ENCODE measurements around the gene ESYT3. TPM values are rescaled to one million over a fixed set of nuclear protein-coding genes. Genes with fewer than 3 reads are reported as not detected.
A peak's percentile ranks its signal among the peaks of the same experiment; 100 is the strongest.
"Not testable (repeated sequence)": the region's sequence is repeated elsewhere in the genome, so short reads cannot be mapped to it uniquely, and the experiment has no call there.

The ESYT3 gene
- total and polyA plus RNA-seq, 2 donors = 0.09 to 0.27 TPM

DNA sequence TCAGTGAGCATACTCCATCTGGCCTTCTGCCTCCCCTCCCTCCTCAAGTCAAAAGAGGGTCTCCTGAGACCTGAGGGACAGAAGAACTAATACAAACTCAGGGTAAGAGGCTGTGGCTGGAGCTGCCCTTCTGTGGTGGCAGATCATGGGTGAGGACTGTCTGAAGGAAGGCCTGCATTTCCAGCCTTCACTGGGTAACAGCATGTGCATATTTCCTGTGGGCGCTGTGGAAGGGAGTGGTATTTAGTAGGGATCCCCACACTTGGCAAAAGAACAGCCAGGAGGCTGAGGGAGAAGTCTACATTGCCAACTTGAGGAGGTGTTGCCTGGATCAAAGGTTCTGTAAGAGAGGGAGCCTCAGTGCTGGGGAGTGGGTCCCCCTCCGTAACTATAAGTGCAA lies 10.1 kb upstream of the ESYT3 start:
- DNase-seq (ENCODE audit: low read depth in 6 of 9, low spot score in 9 of 9) = no peak
- WGBS = 92% methylated on average over 2 of the region's 2 CpGs
- no peak overlapping the region for H3K4me3 ChIP-seq (ENCODE audit: low read length in 2 of 2)

DNA sequence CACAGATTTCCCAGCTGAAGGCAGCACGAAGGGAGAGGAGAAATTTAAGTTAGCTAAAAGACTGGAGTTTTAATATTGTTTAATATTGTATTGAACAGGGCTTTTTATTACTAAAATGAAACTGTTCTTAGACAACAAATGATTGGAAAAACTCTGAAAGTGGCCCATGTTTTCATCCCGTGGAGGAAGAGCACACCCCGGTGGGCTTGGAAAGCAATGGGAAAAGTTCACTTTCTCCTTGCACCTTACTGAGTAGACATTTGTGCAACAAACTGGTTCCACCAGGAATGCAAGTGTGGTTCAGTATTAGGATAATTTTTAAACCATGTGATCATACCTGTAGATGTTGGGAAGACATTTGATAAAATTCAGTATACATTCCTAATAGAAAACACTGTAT lies 8.2 kb upstream of the ESYT3 start:
- no peak for DNase-seq (ENCODE audit: low read depth in 6 of 9, low spot score in 9 of 9)
- 83% methylated on average over 3 of the region's 3 CpGs for WGBS
- Histone ChIP-seq H3K27ac (ENCODE audit: low read depth in 1 of 2, low read length in 1 of 2) (no peak overlapping the region), H3K4me3 (ENCODE audit: low read length in 2 of 2) (no peak overlapping the region), H3K36me3 (ENCODE audit: control insufficient read depth in 2 of 2, insufficient read depth in 2 of 2, low read length in 1 of 2) (no peaks in the 10 kb centered on the region), H3K4me1 (ENCODE audit: control insufficient read depth in 2 of 2, insufficient read depth in 2 of 2, low read length in 2 of 2) (no peaks in the 10 kb centered on the region), H3K27me3 (ENCODE audit: control insufficient read depth in 2 of 2, insufficient read depth in 1 of 2, low read length in 1 of 2) (peaks cover 0 to 4% of the 10 kb centered on the region in 2 donors), H3K9me3 (ENCODE audit: control insufficient read depth in 2 of 2, insufficient read depth in 1 of 2, low read length in 1 of 2) (no peaks in the 10 kb centered on the region)

More for the DNA sequence above, 10.1 kb upstream of the ESYT3 start:
- Histone ChIP-seq H3K36me3 (ENCODE audit: control insufficient read depth in 2 of 2, insufficient read depth in 2 of 2, low read length in 1 of 2) (no peaks in the 10 kb centered on the region), H3K27me3 (ENCODE audit: control insufficient read depth in 2 of 2, insufficient read depth in 1 of 2, low read length in 1 of 2) (no peaks in the 10 kb centered on the region), H3K4me1 (ENCODE audit: control insufficient read depth in 2 of 2, insufficient read depth in 2 of 2, low read length in 2 of 2) (no peaks in the 10 kb centered on the region), H3K27ac (ENCODE audit: low read depth in 1 of 2, low read length in 1 of 2) (no peak overlapping the region), H3K9me3 (ENCODE audit: control insufficient read depth in 2 of 2, insufficient read depth in 1 of 2, low read length in 1 of 2) (no peaks in the 10 kb centered on the region)

DNA sequence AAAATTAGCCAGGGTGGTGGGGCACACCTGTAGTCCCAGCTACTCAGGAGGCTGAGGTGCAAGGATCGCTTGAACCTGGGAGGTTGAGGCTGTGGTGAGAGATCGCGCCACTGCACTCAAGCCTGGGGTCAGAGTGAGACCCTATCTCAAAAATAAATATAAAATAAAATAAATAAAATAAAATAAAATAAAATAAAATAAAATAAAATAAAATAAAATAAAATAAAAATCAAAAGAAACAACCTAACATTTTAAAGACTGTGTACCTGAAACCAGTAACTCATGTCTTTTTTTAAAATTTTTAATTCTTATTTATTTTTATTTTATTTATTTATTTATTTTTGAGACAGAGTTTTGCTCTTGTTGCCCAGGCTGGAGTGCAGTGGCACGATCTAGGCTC lies 7.7 kb upstream of the ESYT3 start:
- H3K36me3 ChIP-seq (ENCODE audit: control insufficient read depth in 2 of 2, insufficient read depth in 2 of 2, low read length in 1 of 2); H3K4me3 ChIP-seq (ENCODE audit: low read length in 2 of 2); H3K4me1 ChIP-seq (ENCODE audit: control insufficient read depth in 2 of 2, insufficient read depth in 2 of 2, low read length in 2 of 2); H3K27me3 ChIP-seq (ENCODE audit: control insufficient read depth in 2 of 2, insufficient read depth in 1 of 2, low read length in 1 of 2); H3K27ac ChIP-seq (ENCODE audit: low read depth in 1 of 2, low read length in 1 of 2); H3K9me3 ChIP-seq (ENCODE audit: control insufficient read depth in 2 of 2, insufficient read depth in 1 of 2, low read length in 1 of 2); DNase-seq (ENCODE audit: low read depth in 6 of 9, low spot score in 9 of 9): not testable (repeated sequence)
- 96% methylated on average over 4 of the region's 4 CpGs for WGBS

DNA sequence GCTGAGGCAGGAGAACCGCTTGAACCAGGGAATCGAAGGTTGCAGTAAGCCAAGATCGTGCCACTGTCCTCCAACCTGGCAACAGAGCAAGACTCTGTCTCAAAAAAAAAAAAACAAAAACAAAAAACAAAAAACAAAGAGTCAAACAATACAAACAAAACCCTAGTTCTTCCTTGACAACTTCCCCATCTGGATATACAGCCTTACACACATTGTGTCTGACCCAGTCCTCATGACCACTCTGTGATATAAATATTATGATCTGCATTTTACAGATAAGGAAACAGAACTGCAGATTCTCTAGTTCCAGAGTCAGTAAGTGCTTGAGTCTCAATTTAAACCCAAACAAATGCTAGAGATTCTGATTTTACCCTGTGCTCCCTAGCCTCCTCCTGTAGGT lies 4.8 kb upstream of the ESYT3 start:
- Histone ChIP-seq H3K27ac (ENCODE audit: low read depth in 1 of 2, low read length in 1 of 2) (no peak overlapping the region), H3K9me3 (ENCODE audit: control insufficient read depth in 2 of 2, insufficient read depth in 1 of 2, low read length in 1 of 2) (peaks cover 0 to 6% of the 10 kb centered on the region in 2 donors), H3K27me3 (ENCODE audit: control insufficient read depth in 2 of 2, insufficient read depth in 1 of 2, low read length in 1 of 2) (peaks cover 15 to 34% of the 10 kb centered on the region in 2 donors), H3K4me3 (ENCODE audit: low read length in 2 of 2) (no peak overlapping the region), H3K36me3 (ENCODE audit: control insufficient read depth in 2 of 2, insufficient read depth in 2 of 2, low read length in 1 of 2) (no peaks in the 10 kb centered on the region), H3K4me1 (ENCODE audit: control insufficient read depth in 2 of 2, insufficient read depth in 2 of 2, low read length in 2 of 2) (peaks cover 4 to 8% of the 10 kb centered on the region in 2 donors)
- WGBS = 98% methylated on average over 3 of the region's 3 CpGs
- DNase-seq (ENCODE audit: low read depth in 6 of 9, low spot score in 9 of 9) = no peak

DNA sequence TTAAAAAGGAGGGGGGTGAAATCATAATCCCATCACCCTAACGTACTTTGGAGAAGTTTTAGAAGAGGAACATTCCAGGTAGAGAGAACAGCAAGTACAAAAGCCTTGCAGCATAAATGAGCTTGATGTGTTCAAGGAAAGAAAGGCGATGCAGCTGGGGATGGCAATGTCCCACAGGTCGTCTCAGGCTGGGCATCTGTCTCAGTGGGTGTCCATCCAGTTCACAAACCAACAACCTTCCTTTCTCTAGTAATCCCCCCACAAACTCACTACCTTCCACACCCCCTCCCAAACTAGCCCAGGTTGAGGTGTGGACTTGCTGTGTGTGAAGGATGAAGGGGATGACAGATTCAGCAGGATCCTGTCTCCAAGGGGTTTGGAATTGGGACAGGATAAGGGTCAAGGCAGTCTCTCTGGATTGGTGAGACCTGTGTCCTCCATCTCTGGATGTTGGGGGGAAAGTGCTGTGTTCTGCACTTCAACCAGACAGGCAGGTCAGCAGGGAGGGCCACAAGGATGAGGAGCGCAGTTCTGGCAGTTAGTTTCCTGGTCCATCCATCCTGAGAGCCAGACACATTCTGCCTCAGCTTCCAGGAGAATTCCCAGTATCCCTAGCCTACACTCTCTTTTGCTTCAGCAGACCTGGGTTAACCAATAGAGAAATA lies 1.7 kb upstream of the ESYT3 start:
- DNase-seq (ENCODE audit: low read depth in 6 of 9, low spot score in 9 of 9) = no peak

DNA sequence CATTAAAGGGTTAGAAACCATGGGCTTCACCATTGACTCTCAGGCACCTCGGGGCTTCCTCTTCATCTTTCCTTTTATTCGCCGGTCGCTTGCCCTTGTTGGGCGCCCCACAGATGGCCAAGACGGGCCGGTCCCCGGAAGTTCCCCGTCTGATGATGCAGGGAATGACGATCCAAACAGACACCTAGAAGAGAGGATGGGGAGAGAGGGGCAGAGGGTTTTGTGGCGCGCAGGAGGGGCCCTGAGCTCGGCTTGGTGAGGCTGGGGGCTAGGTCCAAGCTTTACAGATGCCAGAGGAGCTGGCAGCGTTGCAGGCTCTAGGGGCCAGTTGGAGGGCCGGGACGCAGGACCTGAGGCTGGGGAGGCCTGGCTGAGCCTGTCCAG lies 532 bp upstream of the ESYT3 start:
- WGBS = 29% methylated on average over 16 of the region's 16 CpGs
- Histone ChIP-seq H3K27me3 (ENCODE audit: control insufficient read depth in 2 of 2, insufficient read depth in 1 of 2, low read length in 1 of 2) (peaks cover 34 to 67% of the 10 kb centered on the region in 2 donors), H3K4me1 (ENCODE audit: control insufficient read depth in 2 of 2, insufficient read depth in 2 of 2, low read length in 2 of 2) (peaks cover 9 to 16% of the 10 kb centered on the region in 2 donors), H3K9me3 (ENCODE audit: control insufficient read depth in 2 of 2, insufficient read depth in 1 of 2, low read length in 1 of 2) (peaks cover 0 to 6% of the 10 kb centered on the region in 2 donors), H3K4me3 (ENCODE audit: low read length in 2 of 2) (peak overlapping the region; percentile 18 to 41), H3K27ac (ENCODE audit: low read depth in 1 of 2, low read length in 1 of 2) (no peak overlapping the region), H3K36me3 (ENCODE audit: control insufficient read depth in 2 of 2, insufficient read depth in 2 of 2, low read length in 1 of 2) (no peaks in the 10 kb centered on the region)
- DNase-seq (ENCODE audit: low read depth in 6 of 9, low spot score in 9 of 9) = no peak

More for the DNA sequence above, 1.7 kb upstream of the ESYT3 start:
- peaks cover 9 to 16% of the 10 kb centered on the region in 2 donors for H3K4me1 ChIP-seq (ENCODE audit: control insufficient read depth in 2 of 2, insufficient read depth in 2 of 2, low read length in 2 of 2)
- peaks cover 0 to 6% of the 10 kb centered on the region in 2 donors for H3K9me3 ChIP-seq (ENCODE audit: control insufficient read depth in 2 of 2, insufficient read depth in 1 of 2, low read length in 1 of 2)
- H3K27me3 ChIP-seq (ENCODE audit: control insufficient read depth in 2 of 2, insufficient read depth in 1 of 2, low read length in 1 of 2) = peaks cover 34 to 65% of the 10 kb centered on the region in 2 donors
- H3K27ac ChIP-seq (ENCODE audit: low read depth in 1 of 2, low read length in 1 of 2) = no peak overlapping the region
- 94% methylated on average over 4 of the region's 4 CpGs for WGBS
- H3K4me3 ChIP-seq (ENCODE audit: low read length in 2 of 2) = no peak overlapping the region
- H3K36me3 ChIP-seq (ENCODE audit: control insufficient read depth in 2 of 2, insufficient read depth in 2 of 2, low read length in 1 of 2) = no peaks in the 10 kb centered on the region

DNA sequence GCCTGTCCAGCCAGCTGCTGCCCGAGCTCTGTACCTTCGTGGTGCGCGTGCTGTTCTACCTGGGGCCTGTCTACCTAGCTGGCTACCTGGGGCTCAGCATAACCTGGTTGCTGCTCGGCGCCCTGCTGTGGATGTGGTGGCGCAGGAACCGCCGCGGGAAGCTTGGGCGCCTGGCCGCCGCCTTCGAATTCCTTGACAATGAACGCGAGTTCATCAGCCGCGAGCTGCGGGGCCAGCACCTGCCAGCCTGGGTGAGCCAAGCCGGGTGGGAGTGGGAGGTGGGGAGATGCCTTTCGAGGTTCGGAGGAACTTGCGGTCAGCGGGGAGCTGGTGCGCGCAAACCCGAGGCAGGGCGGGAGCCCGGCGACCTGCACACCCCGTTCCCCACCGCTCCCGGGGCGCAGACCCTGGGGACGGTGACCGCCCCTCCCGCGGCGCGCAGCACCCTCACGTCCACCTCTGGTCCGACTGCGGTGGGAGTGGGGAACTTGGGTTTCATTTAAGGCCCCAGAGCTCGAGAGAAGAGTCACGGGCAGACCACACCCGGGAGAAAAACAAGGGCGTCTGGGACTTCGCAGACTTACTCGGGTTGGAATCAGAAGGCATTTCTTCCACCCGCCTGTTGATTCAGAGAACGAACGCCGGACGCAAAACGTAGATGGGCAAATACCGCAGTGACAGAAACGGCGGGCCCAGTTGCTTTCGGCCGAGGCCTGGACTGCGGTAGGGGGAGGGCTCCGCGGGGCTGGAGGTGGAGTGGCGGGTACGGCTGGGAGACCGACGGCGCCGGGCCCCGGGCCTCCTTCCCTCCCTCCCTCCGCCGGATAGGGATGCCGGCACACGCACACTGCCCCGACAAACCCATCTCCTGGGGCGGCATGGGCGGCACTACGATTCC lies 708 bp downstream of the ESYT3 start:
- peak in 1 of 9 donors; percentile 20 for DNase-seq (ENCODE audit: low read depth in 6 of 9, low spot score in 9 of 9)
- Histone ChIP-seq H3K36me3 (ENCODE audit: control insufficient read depth in 2 of 2, insufficient read depth in 2 of 2, low read length in 1 of 2) (no peaks in the 10 kb centered on the region), H3K27me3 (ENCODE audit: control insufficient read depth in 2 of 2, insufficient read depth in 1 of 2, low read length in 1 of 2) (peaks cover 34 to 66% of the 10 kb centered on the region in 2 donors), H3K9me3 (ENCODE audit: control insufficient read depth in 2 of 2, insufficient read depth in 1 of 2, low read length in 1 of 2) (peaks cover 0 to 6% of the 10 kb centered on the region in 2 donors), H3K27ac (ENCODE audit: low read depth in 1 of 2, low read length in 1 of 2) (no peak overlapping the region), H3K4me1 (ENCODE audit: control insufficient read depth in 2 of 2, insufficient read depth in 2 of 2, low read length in 2 of 2) (peaks cover 9 to 16% of the 10 kb centered on the region in 2 donors), H3K4me3 (ENCODE audit: low read length in 2 of 2) (peak overlapping the region; percentile 18 to 41)
- WGBS = 9% methylated on average over 78 of the region's 78 CpGs

DNA sequence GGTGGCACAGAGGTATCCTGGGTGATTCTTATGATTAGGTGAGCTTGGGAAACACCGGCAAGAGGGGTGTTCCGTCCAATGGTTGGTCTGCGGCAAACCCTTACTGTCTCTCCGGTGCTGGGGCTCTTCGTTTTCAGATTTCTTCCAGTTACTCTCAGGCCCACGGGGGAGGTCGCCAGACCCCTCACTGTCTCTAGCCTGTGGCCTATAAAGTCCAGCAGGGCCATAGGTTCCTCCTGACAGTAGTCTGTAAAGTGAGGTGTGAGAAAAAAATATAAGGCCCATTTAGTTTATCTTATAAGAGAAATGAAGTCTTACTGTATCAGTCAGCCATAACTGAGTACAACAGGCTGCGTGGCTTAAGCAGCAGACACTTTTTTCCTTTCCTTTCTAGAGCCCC lies 1.4 kb downstream of the ESYT3 start:
- H3K27ac ChIP-seq (ENCODE audit: low read depth in 1 of 2, low read length in 1 of 2) = no peak overlapping the region
- no peak for DNase-seq (ENCODE audit: low read depth in 6 of 9, low spot score in 9 of 9)
- WGBS = 88% methylated on average over 8 of the region's 8 CpGs

DNA sequence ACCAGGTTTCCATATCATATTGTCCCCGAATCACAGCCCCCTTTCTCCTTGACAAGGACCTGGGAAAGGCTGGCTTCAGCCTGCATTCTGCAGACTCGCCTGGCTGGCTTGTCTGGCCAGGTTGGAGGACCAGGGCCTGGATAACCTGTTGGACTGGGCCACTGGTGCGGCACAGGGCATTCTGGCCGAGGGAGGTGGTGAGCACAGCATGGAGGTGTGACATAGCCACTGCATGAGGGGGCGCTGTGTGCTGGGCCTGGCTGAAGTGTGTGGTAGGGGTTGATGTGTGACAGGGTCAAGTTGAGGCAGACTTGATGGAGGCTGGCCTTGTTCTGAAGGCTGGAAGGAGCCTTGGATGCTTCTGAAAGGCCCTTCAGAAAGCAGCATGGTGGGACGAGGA lies 2.9 kb downstream of the ESYT3 start:
- Histone ChIP-seq H3K4me3 (ENCODE audit: low read length in 2 of 2) (no peak overlapping the region), H3K27me3 (ENCODE audit: control insufficient read depth in 2 of 2, insufficient read depth in 1 of 2, low read length in 1 of 2) (peaks cover 34 to 58% of the 10 kb centered on the region in 2 donors), H3K4me1 (ENCODE audit: control insufficient read depth in 2 of 2, insufficient read depth in 2 of 2, low read length in 2 of 2) (peaks cover 9 to 16% of the 10 kb centered on the region in 2 donors), H3K27ac (ENCODE audit: low read depth in 1 of 2, low read length in 1 of 2) (no peak overlapping the region), H3K9me3 (ENCODE audit: control insufficient read depth in 2 of 2, insufficient read depth in 1 of 2, low read length in 1 of 2) (peaks cover 0 to 6% of the 10 kb centered on the region in 2 donors), H3K36me3 (ENCODE audit: control insufficient read depth in 2 of 2, insufficient read depth in 2 of 2, low read length in 1 of 2) (no peaks in the 10 kb centered on the region)
- no peak for DNase-seq (ENCODE audit: low read depth in 6 of 9, low spot score in 9 of 9)
- 97% methylated on average over 6 of the region's 6 CpGs for WGBS

More for the DNA sequence above, 1.4 kb downstream of the ESYT3 start:
- Histone ChIP-seq H3K9me3 (ENCODE audit: control insufficient read depth in 2 of 2, insufficient read depth in 1 of 2, low read length in 1 of 2) (peaks cover 0 to 6% of the 10 kb centered on the region in 2 donors), H3K4me3 (ENCODE audit: low read length in 2 of 2) (no peak overlapping the region), H3K27me3 (ENCODE audit: control insufficient read depth in 2 of 2, insufficient read depth in 1 of 2, low read length in 1 of 2) (peaks cover 34 to 66% of the 10 kb centered on the region in 2 donors), H3K4me1 (ENCODE audit: control insufficient read depth in 2 of 2, insufficient read depth in 2 of 2, low read length in 2 of 2) (peaks cover 9 to 16% of the 10 kb centered on the region in 2 donors), H3K36me3 (ENCODE audit: control insufficient read depth in 2 of 2, insufficient read depth in 2 of 2, low read length in 1 of 2) (no peaks in the 10 kb centered on the region)
